HEK293T (cell line): ENCODE measurements around the gene ADGRF1.

Source experiments
- BHLHE40 ChIP-seq: fragments of 450-650 bp; IDR thresholded peaks from 2 replicates; pipeline ENCODE4 v1.6.1; 2016; ENCODE audit warnings: mild to moderate bottlenecking, moderate library complexity, borderline replicate concordance
- FOXA1 ChIP-seq: fragments of 450-650 bp; IDR thresholded peaks from 2 replicates; pipeline ENCODE4 v1.6.1; 2016; ENCODE audit warnings: mild to moderate bottlenecking
- LEF1 ChIP-seq: fragments of 450-650 bp; IDR thresholded peaks from 2 replicates; pipeline ENCODE4 v1.6.1; 2017; ENCODE audit warnings: mild to moderate bottlenecking, borderline replicate concordance
- SUZ12 ChIP-seq: fragments of 450-650 bp; IDR thresholded peaks from 2 replicates; pipeline ENCODE4 v1.6.1; 2016; ENCODE audit warnings: mild to moderate bottlenecking
- TARDBP ChIP-seq: fragments of 450-650 bp; IDR thresholded peaks from 2 replicates; pipeline ENCODE4 v1.6.1; 2016

DNA sequence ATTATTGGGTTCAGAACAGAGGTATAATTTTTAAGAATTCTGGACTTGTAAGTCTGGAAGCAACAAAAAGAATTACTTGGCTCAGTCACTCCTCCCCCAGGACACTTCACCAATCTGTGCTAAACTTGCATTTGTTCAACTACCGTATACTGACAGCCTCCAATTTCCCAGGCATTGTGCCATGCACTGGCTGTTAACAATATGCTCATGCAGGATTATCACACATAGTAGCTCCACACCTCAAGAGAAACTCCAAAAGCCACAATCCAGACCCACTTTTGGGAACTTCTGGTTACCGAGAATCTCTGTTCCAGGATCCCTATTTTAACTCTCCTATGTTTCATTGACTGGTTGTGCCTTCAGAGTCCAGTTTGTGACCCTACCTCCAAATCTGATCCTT is 7.7 kb downstream of the ADGRF1 start:
- TF ChIP-seq TARDBP = no peak
- TF ChIP-seq FOXA1 = no peak
- no peak for TF ChIP-seq LEF1
- no peak for TF ChIP-seq SUZ12
- no peak for TF ChIP-seq BHLHE40
